ENCODE data around the gene ITIH2.
"Not testable (repeated sequence)": the region's sequence is repeated elsewhere in the genome, so short reads cannot be mapped to it uniquely, and the experiment has no call there.

ITIH2 gene

GRCh38 chr10:7703140-7703539 lies at the start of gene ITIH2:
ITIH2 (plus strand) TSS chr10:7703316; CDS start chr10:7703435, 119 bp downstream.
- no peak for DNase-seq (ENCODE audit: low read depth in 2 of 2, low spot score in 1 of 2)

GRCh38 chr10:7657079-7657478 lies 46.0 kb upstream of the ITIH2 start:
- DNase-seq (ENCODE audit: low read depth in 2 of 2, low spot score in 1 of 2): not testable (repeated sequence)

- no peak for DNase-seq (ENCODE audit: low read depth in 2 of 2, low spot score in 1 of 2)
These were observed 45.6 kb upstream of the ITIH2 start for GRCh38 chr10:7657552-7657951.

GRCh38 chr10:7659560-7659959 lies 43.6 kb upstream of the ITIH2 start:
- DNase-seq (ENCODE audit: low read depth in 2 of 2, low spot score in 1 of 2): no peak

- no peak for DNase-seq (ENCODE audit: low read depth in 2 of 2, low spot score in 1 of 2)
These were observed 40.6 kb upstream of the ITIH2 start for GRCh38 chr10:7662522-7662921.

GRCh38 chr10:7664707-7665106 lies 38.4 kb upstream of the ITIH2 start:
- DNase-seq (ENCODE audit: low read depth in 2 of 2, low spot score in 1 of 2): no peak

GRCh38 chr10:7665767-7666166 lies 37.3 kb upstream of the ITIH2 start:
- no peak for DNase-seq (ENCODE audit: low read depth in 2 of 2, low spot score in 1 of 2)

- DNase-seq (ENCODE audit: low read depth in 2 of 2, low spot score in 1 of 2): no peak
These were observed 36.7 kb upstream of the ITIH2 start, which contains the start of gene ITIH5 for GRCh38 chr10:7666253-7667023. ITIH5 (minus strand) TSS chr10:7666966; CDS start chr10:7666892, 74 bp downstream.

- no peak for DNase-seq (ENCODE audit: low read depth in 2 of 2, low spot score in 1 of 2)
These were observed 35.6 kb upstream of the ITIH2 start for GRCh38 chr10:7667262-7668141.

GRCh38 chr10:7670157-7670556 lies 33.0 kb upstream of the ITIH2 start:
- DNase-seq (ENCODE audit: low read depth in 2 of 2, low spot score in 1 of 2): no peak

- DNase-seq (ENCODE audit: low read depth in 2 of 2, low spot score in 1 of 2): no peak
These were observed 30.6 kb upstream of the ITIH2 start for GRCh38 chr10:7672341-7673134.

- DNase-seq (ENCODE audit: low read depth in 2 of 2, low spot score in 1 of 2): no peak
These were observed 23.9 kb upstream of the ITIH2 start for GRCh38 chr10:7679256-7679655.

- not testable (repeated sequence) for DNase-seq (ENCODE audit: low read depth in 2 of 2, low spot score in 1 of 2)
These were observed 23.0 kb upstream of the ITIH2 start for GRCh38 chr10:7680078-7680477.

- no peak for DNase-seq (ENCODE audit: low read depth in 2 of 2, low spot score in 1 of 2)
These were observed 16.6 kb upstream of the ITIH2 start for GRCh38 chr10:7686351-7687171.

- peak; percentile 49 for DNase-seq (ENCODE audit: low read depth in 2 of 2, low spot score in 1 of 2)
These were observed 15.7 kb upstream of the ITIH2 start for GRCh38 chr10:7687228-7687907.

GRCh38 chr10:7689591-7689990 lies 13.5 kb upstream of the ITIH2 start:
- DNase-seq (ENCODE audit: low read depth in 2 of 2, low spot score in 1 of 2): no peak

GRCh38 chr10:7690885-7691597 lies 12.1 kb upstream of the ITIH2 start:
- DNase-seq (ENCODE audit: low read depth in 2 of 2, low spot score in 1 of 2): not testable (repeated sequence)

- DNase-seq (ENCODE audit: low read depth in 2 of 2, low spot score in 1 of 2): not testable (repeated sequence)
These were observed 10.7 kb upstream of the ITIH2 start for GRCh38 chr10:7692368-7692767.

- DNase-seq (ENCODE audit: low read depth in 2 of 2, low spot score in 1 of 2): not testable (repeated sequence)
These were observed 9.9 kb upstream of the ITIH2 start for GRCh38 chr10:7693194-7693593.

All from stimulated activated CD8-positive, alpha-beta memory T cell treated with anti-CD3 and anti-CD28 coated beads, Interleukin-4, amount 100 ng/mL, for 4 hours (primary cell).